ENCODE results near the gene MYO5C.

- TF ChIP-seq CTCF (IDR thresholded peaks at IDR 0.05) (no peak), POLR2A (IDR thresholded peaks at IDR 0.05) (no peak), EP300 (IDR thresholded peaks at IDR 0.05) (no peak)
These were observed 43.3 kb upstream of the MYO5C start for GRCh38 chr15:52338891-52339290.
